NOMO-1 treated with dmso at 0.1 percent for 144 hours (cell line): Measurements from ENCODE around the gene SUFU.
A peak's percentile ranks its signal among the peaks of the same experiment; 100 is the strongest.

Experiments used
- DNase-seq: peaks from one replicate; lab custom pipeline; 2025; ENCODE audit not compliant: unreplicated experiment; lab: John Stamatoyannopoulos, UW

The SUFU gene

GRCh38 chr10:102546606-102547320 is 43.0 kb downstream of the SUFU start:
- no peak for DNase-seq

- no peak for DNase-seq
These were observed 45.8 kb downstream of the SUFU start for GRCh38 chr10:102549549-102549948.

- DNase-seq = no peak
These were observed 47.0 kb downstream of the SUFU start for GRCh38 chr10:102550636-102551210.

GRCh38 chr10:102552533-102552932 is 48.8 kb downstream of the SUFU start:
- DNase-seq = no peak

GRCh38 chr10:102553771-102554170 is 50.0 kb downstream of the SUFU start:
- no peak for DNase-seq

GRCh38 chr10:102554531-102554930 is 50.8 kb downstream of the SUFU start:
- no peak for DNase-seq

- no peak for DNase-seq
These were observed 52.1 kb downstream of the SUFU start for GRCh38 chr10:102555781-102556328.

- DNase-seq = no peak
These were observed 53.8 kb downstream of the SUFU start for GRCh38 chr10:102557569-102557968.

GRCh38 chr10:102559764-102560163 is 56.0 kb downstream of the SUFU start:
- DNase-seq = no peak

GRCh38 chr10:102564209-102564834 is 60.5 kb downstream of the SUFU start:
- DNase-seq = no peak

- DNase-seq = no peak
These were observed 62.0 kb downstream of the SUFU start for GRCh38 chr10:102565793-102566192.

- no peak for DNase-seq
These were observed 75.0 kb downstream of the SUFU start for GRCh38 chr10:102578782-102579181.

- DNase-seq = no peak
These were observed 75.6 kb downstream of the SUFU start for GRCh38 chr10:102579328-102579727.

- no peak for DNase-seq
These were observed 76.5 kb downstream of the SUFU start for GRCh38 chr10:102580230-102580629.

- DNase-seq = no peak
These were observed 77.6 kb downstream of the SUFU start for GRCh38 chr10:102581401-102581800.

GRCh38 chr10:102581981-102582580 is 78.3 kb downstream of the SUFU start:
- no peak for DNase-seq

- peak; percentile 67 for DNase-seq
These were observed 80.0 kb downstream of the SUFU start for GRCh38 chr10:102583435-102584417.

- no peak for DNase-seq
These were observed 81.3 kb downstream of the SUFU start for GRCh38 chr10:102585026-102585425.

- no peak for DNase-seq
These were observed 83.1 kb downstream of the SUFU start for GRCh38 chr10:102586858-102587257.

- no peak for DNase-seq
These were observed 85.1 kb downstream of the SUFU start for GRCh38 chr10:102588875-102589274.
